Measurements from ENCODE around the gene MPRIP. TPM values are rescaled to one million over a fixed set of nuclear protein-coding genes. Genes with fewer than 3 reads are reported as not detected.

MPRIP gene
- polyA plus RNA-seq, 1 donor (not counting 4 experiments of a cell fraction or from before 2014, with no cell fraction given) = 113 TPM

- H3K9me3 ChIP-seq (ENCODE audit: control insufficient read depth, low read depth, low read length) = no peaks in the 10 kb centered on the region
- H3K4me3 ChIP-seq (ENCODE audit: control insufficient read depth in 2 of 3, extremely low read depth in 1 of 3, insufficient read depth in 2 of 3, low read depth in 1 of 3, low read length in 3 of 3) = no peak overlapping the region
- no peaks in the 10 kb centered on the region for H3K27me3 ChIP-seq (ENCODE audit: control insufficient read depth, extremely low read depth, insufficient read depth, low read length)
- peaks cover 3% of the 10 kb centered on the region for H4K20me1 ChIP-seq (ENCODE audit: control insufficient read depth, extremely low read depth, insufficient read depth, low read length)
- H3K9ac ChIP-seq (ENCODE audit: control insufficient read depth, extremely low read depth, insufficient read depth, low read length) = no peak overlapping the region
- FAIRE-seq (no peak), DNase-seq (ENCODE audit: low read depth, low spot score) (no peak)
- H3K4me2 ChIP-seq (ENCODE audit: control insufficient read depth, extremely low read depth, insufficient read depth, low read depth, low read length) = no peak overlapping the region
- peaks cover 66 to 70% of the 10 kb centered on the region in 2 experiments for H3K36me3 ChIP-seq (ENCODE audit: control insufficient read depth in 2 of 2, extremely low read depth in 1 of 2, insufficient read depth in 2 of 2, low read length in 2 of 2)
- H3K27ac ChIP-seq (ENCODE audit: control insufficient read depth, insufficient read depth, low read length) = no peak overlapping the region
- no peak overlapping the region for H2AFZ ChIP-seq (ENCODE audit: control insufficient read depth, low read length)
- TF ChIP-seq CTCF (optimal IDR thresholded peaks at IDR 0.05 in 1 of 3, IDR thresholded peaks at IDR 0.05 in 1 of 3, conservative IDR thresholded peaks at IDR 0.05 in 1 of 3; ENCODE audit: extremely low read depth in 1 of 3, insufficient read depth in 2 of 3, low read length in 3 of 3) = no peak
- no peak for TF ChIP-seq EZH2 (IDR thresholded peaks at IDR 0.05; ENCODE audit: low read length)
- H3K4me1 ChIP-seq (ENCODE audit: control insufficient read depth, extremely low read depth, insufficient read depth, low read length) = no peaks in the 10 kb centered on the region
- dilution Hi-C loops (cut with MboI; ENCODE audit: extremely low pct_ligation_motif_present, low sequenced_read_pairs) = no loop called here
- no peaks in the 10 kb centered on the region for H3K79me2 ChIP-seq (ENCODE audit: control insufficient read depth, insufficient read depth, low read length)
- H3K9me1 ChIP-seq (ENCODE audit: control insufficient read depth, extremely low read depth, insufficient read depth, low read length) = no peaks in the 10 kb centered on the region
Measured at GRCh38 chr17:17175917-17176316, 133.7 kb downstream of the MPRIP start.

GRCh38 chr17:17176341-17176740 lies 134.1 kb downstream of the MPRIP start:
- H3K27me3 ChIP-seq (ENCODE audit: control insufficient read depth, extremely low read depth, insufficient read depth, low read length) = no peaks in the 10 kb centered on the region
- no peak overlapping the region for H2AFZ ChIP-seq (ENCODE audit: control insufficient read depth, low read length)
- no peak for TF ChIP-seq CTCF (optimal IDR thresholded peaks at IDR 0.05 in 1 of 3, IDR thresholded peaks at IDR 0.05 in 1 of 3, conservative IDR thresholded peaks at IDR 0.05 in 1 of 3; ENCODE audit: extremely low read depth in 1 of 3, insufficient read depth in 2 of 3, low read length in 3 of 3)
- TF ChIP-seq EZH2 (IDR thresholded peaks at IDR 0.05; ENCODE audit: low read length) = no peak
- H3K9me3 ChIP-seq (ENCODE audit: control insufficient read depth, low read depth, low read length) = no peaks in the 10 kb centered on the region
- H4K20me1 ChIP-seq (ENCODE audit: control insufficient read depth, extremely low read depth, insufficient read depth, low read length) = peaks cover 3% of the 10 kb centered on the region
- DNase-seq (ENCODE audit: low read depth, low spot score) (no peak), FAIRE-seq (no peak)
- H3K9me1 ChIP-seq (ENCODE audit: control insufficient read depth, extremely low read depth, insufficient read depth, low read length) = no peaks in the 10 kb centered on the region
- no peak overlapping the region for H3K27ac ChIP-seq (ENCODE audit: control insufficient read depth, insufficient read depth, low read length)
- no peak overlapping the region for H3K9ac ChIP-seq (ENCODE audit: control insufficient read depth, extremely low read depth, insufficient read depth, low read length)
- no peaks in the 10 kb centered on the region for H3K4me1 ChIP-seq (ENCODE audit: control insufficient read depth, extremely low read depth, insufficient read depth, low read length)
- dilution Hi-C loops (cut with MboI; ENCODE audit: extremely low pct_ligation_motif_present, low sequenced_read_pairs) = no loop called here
- peaks cover 68 to 72% of the 10 kb centered on the region in 2 experiments for H3K36me3 ChIP-seq (ENCODE audit: control insufficient read depth in 2 of 2, extremely low read depth in 1 of 2, insufficient read depth in 2 of 2, low read length in 2 of 2)
- no peaks in the 10 kb centered on the region for H3K79me2 ChIP-seq (ENCODE audit: control insufficient read depth, insufficient read depth, low read length)
- H3K4me2 ChIP-seq (ENCODE audit: control insufficient read depth, extremely low read depth, insufficient read depth, low read depth, low read length) = no peak overlapping the region
- no peak overlapping the region for H3K4me3 ChIP-seq (ENCODE audit: control insufficient read depth in 2 of 3, extremely low read depth in 1 of 3, insufficient read depth in 2 of 3, low read depth in 1 of 3, low read length in 3 of 3)
